HG03159 (cell line): Measurements from ENCODE around the gene PEDS1.
"Not testable (repeated sequence)": the region's sequence is repeated elsewhere in the genome, so short reads cannot be mapped to it uniquely, and the experiment has no call there.

ENCODE experiments used
- ATAC-seq: cut with Tn5 transposase; IDR thresholded peaks from one replicate; pipeline ENCODE4 v1.9.1; 2021; ENCODE audit warnings: mild to moderate bottlenecking, moderate library complexity; ENCODE audit not compliant: unreplicated experiment

The PEDS1 gene

DNA sequence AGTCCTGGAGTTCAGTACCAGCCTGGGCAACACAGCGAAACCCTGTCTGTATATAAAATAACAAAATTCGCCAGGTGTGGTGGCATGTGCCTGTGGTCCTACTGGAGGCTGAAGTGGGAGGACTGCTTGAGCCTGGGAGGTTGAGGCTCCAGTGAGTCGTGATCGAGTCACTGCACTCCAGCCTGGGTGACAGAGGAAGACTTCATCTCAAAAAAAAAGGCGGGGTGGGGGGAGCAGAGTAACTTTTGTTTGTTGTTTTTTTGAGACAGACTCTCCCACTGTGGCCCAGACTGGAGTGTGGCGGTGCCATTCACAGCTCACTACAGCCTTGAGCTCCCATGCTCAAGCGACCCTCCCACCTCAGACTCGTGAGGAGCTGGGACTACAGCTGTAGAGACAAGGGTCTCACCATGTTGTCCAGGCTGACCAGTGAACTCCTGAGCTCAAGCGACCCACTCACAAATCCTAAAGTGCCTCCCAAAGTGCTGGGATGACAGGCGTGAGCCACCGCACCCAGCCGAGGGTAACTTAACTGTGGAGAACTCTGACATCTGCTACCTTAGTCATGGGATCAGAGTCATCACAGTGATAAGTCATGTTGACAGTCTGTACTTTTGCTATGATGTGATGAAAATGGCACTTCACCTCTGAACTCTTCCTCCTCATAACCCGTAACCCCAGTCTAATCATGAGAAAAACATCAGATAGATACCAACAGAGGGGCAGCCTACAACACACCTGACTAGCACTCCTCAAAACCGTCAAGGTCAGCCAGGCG lies 16.5 kb downstream of the PEDS1 start:
- no peak for ATAC-seq

DNA sequence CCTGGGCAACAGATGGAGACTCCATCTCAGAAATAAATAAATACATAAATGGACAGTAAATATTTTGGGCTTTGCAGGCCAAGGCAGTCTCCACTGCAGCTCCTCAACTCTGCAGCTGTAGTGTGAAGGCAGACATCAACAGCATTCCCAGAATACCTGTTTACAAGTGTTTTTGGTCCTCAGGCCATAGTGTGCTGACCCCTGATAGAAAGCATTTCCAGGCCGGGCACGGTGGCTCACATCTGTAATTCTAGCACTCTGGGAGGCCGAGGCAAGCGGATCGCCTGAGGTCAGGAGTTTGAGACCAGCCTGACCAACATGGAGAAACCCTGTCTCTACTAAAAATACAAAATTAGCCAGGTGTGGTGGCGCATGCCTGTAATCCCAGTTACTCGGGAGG lies 18.4 kb downstream of the PEDS1 start:
- not testable (repeated sequence) for ATAC-seq

DNA sequence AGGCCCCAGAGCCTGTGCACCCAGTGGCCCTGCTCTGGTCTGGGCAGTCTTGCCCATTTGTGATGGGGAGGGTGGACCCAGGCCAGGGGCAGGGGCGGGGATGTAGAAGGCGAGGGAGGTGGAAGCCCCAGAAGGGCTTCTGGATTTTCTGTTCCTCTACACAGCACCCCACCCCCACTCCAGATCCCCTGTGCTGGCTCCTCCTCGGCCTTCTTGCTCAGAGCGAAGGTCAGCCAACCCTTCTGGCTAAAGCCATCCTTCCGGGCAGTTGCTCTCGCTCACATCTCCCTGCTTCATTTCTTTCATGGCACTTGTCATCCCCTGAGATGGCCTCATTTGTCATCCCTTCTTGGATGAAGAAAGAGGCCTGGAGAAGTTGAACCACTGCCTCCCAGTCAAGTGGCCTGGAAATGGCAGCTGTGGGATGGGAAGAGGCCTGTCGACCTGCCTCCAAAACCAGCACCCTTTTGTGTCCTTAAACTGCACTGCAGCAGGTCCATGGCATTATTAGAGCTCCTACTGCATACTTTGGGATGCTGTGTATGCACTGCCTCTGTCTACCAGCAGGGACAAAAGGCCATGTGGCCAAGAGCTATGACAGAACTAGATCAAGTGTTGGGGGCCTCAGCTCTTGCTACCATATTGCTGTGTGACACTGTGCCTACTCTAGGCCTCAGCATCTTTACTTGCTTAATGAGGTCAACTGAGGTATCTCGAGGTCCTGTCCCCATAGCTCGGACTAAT lies 19.9 kb downstream of the PEDS1 start:
- ATAC-seq: no peak

DNA sequence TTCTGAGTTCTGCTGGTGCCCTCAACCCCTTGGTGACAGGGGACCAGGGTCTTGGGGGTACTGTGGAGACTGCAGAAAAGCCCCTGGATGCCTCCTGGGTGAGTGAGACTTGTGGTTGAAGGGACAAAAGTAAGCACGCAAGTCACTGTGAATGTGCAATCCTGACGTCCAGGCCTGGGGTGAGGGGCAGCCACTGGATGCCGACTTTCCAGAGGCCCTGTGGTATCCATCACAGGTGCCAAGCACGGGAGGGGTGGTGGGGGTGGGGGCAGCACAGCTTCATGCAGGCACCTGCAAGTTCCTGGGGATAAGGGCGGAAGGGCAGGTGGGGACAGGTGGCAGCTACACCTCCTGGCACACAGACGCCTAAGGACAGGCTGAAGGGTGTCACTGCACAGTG lies 20.5 kb downstream of the PEDS1 start:
- no peak for ATAC-seq

DNA sequence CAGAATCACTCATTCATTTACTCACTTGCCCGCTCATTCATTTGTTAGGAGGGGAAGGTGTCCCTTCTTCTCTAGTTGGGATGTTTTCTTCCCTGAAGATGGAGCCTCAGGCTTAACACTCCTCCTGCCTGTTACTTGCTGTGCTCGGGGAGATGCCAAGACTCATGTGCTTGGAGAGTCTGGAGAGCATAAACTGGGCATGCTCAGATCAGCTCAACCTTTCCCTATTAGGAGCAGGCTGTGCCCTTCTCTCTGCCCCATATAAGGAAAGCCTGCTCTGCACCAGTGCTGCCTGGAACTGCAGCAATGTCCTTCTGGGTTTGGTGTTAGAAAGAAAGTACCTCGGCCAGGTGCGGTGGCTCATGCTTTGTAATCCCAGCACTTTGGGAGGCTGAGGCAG lies 22.5 kb downstream of the PEDS1 start:
- ATAC-seq: no peak

DNA sequence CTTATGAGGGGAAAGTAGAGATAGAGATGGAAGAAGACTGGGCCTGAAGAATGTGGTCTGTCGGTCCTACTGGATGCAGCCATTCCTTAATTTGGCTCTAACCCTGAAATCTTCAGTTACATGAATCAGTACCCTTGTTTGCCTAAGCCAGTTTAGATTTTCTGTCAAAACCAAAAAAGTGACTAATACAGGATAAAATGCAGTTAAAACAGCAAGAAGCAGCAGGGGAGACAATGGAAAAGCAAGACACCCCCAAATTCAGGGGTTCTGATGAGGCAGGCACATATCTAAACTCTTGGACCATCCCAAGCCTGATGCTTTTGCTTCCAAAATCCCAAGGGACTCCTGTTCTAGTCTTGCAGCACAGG lies 23.2 kb downstream of the PEDS1 start:
- ATAC-seq: no peak

DNA sequence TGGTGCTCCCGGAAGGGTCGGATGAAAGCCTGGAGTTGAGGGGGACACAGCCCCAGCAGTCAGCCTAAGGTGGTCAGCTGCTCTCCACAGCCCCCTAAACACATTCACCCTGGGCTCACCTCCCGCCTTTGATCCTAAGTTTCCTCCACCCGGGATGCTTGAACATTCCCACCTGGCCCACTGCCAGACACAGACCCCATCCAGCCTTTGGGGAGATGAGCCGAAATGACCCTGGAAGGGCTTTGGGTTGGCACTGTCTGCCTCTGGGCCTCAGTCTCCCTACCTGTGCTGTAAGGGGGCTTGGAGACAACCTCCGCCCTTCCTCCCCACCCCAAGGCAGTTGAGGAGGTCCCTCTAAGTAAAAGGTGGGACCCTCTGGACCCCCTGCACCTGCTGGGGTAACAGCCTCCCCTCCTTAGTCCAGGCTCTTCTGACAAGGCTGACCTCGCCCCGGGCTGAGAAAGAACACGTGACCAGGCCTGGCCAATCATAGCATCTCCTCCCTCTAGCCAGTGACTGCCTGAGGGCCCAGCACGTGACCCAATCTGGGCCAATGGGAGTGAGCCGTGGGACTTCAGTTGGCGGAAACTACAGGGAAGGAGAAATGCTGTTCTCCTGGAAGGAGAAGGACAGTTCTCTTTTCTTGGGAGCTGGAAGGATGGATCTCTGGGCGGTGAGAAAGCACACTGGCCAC lies 23.7 kb downstream of the PEDS1 start:
- no peak for ATAC-seq

DNA sequence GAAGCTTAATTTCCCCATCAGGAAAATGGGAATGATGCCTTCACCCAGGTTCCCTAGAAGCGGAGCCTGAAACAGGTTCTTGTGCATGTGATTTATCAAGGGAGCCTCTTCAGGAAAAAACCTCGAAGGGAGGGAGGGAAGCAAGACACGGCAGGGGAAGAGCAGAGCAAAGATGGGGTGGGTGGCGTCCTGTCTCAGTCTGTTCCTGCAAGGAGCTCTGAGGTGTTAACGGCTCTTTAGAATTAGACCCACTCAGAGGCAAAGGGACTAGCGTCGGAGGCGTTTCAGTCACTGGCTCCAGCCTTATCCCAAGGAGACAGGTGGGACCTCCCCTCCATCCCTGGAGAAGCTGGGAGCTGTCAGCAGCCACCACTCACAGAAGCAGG lies 25.0 kb downstream of the PEDS1 start:
- ATAC-seq: no peak

DNA sequence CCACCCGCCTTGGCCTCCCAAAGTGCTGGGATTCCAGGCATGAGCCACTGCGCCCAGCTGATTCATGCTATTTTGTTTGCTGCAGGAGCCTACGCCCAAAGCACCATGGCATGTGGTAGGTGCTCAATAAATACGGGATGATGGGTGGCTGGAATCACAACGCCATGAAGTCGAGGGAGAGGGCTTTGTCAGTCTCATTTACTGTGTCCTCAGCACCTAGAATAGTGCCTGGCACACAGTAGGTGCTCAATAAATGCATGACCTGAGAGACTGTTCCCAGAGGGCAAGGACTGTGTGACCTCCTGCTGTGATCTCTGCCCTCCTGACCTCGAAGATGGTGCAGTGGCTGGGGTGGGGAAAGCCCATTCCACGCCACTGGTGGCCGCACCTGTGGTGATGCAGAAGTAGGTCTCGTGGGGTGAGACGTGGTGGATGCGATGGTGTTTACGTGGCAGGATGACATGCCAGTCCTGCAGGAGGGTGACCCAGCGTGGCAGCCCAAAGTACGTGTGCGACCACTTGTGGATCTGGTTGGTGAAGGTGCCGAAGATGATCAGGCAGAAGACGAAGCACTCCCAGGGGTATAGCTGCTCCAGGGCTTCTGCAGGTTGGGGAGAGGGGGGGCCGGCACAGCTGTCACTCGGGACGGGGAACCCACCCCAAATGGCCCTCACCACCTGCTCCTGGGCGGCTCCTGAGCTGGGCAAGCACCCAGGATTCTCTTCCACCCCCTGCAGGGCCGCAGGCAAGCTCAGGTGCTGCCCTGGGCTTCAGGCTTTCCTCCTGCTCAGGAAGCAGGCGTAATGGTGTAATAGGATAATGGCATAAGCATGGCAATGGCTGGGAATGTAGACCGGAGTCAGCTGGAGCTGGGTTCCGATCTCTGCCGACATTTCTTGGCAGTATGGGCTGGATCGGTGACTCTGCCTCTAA lies 25.7 kb downstream of the PEDS1 start:
- ATAC-seq: no peak

DNA sequence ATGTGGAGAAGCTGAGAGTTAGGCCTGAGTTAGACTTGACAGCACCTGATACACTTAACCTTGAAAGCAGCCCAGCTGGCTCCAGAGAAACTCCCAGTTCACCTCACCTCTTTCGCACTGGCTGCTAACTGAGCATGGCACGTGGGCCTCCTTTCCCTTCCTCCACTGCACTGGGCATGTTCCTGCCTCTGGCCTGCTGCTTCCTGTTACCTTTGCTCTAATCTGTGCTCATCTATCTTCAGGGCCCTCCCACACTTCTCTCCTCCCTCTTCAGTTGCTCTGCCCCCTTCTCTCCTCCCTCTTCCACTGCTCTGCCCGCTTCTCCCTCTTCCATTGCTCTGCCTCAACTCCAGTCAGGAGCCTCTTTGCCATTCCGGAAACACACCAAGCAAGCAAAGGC lies 26.9 kb downstream of the PEDS1 start:
- no peak for ATAC-seq

DNA sequence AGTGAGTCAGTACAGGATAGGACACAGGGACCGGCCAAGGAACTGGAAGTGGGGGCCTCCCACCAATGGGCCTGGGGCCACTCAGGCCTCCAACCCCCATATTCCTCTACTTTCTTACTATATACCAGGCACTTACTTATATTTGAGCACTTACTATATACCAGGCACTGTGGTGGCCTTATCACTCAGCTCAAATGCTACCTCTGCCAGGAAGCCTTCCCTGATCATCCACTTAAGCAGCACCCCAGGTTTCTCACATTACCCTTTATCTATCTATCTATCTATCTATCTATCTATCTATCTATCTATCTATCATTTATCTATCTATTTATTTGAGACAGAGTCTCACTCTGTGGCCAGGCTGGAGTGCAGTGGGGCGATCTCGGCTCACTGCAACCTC lies 28.2 kb downstream of the PEDS1 start:
- ATAC-seq: no peak

DNA sequence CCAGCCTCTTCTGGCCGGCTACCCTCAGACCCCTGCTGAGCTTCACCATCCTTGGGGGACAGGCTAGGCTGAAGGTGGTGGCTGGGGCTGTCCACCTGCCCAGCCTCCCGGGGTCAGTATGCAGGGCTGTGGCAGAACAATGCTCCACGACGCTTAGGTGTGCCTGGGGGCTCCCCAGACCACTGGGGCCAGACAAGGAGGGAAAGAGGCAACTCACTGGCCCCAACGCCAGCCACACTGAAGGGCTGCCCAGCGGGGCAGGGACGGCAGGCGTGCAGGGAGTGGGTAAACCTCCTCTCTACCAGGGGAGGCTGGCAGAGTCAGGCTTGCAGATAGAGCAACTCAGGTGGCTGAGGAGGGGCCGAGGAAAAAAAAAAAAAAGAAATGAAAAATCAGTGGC lies 29.0 kb downstream of the PEDS1 start:
- ATAC-seq: no peak

DNA sequence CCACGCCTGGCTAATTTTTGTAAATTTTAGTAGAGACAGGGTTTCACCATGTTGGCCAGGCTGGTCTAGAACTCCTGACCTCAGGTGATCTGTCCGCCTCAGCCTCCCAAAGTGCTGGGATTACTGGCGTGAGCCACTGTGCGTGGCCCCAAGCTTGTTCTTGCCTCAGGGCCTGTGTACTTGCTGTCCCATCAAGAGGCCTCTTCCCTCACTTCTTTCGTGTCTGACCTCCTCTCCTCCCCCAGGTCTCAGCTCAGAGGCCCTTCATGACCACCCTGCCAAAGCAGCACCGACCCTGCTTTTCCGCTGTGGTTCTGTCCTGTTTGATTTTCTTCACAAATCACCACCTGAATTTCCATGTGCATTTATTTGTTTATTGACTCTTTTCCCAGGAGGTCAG lies 30.1 kb downstream of the PEDS1 start:
- ATAC-seq: no peak

DNA sequence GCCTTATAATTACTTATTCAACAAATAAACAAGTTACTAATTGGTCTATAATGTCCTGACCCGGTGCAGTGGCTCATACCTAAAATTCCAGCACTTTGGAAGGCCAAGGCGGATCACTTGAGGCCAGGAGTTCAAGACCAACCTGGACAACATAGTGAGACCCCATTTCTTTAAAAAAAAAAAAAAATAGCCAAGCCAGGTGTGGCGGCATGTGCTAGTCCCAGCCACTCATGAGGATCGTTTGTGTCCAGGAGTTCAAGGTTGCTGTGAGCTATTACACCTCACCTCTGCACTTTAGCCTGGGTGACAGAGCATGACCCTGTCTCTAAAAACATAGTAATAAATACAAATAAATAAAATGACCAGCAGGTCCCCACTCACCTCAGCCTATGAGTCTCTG lies 30.8 kb downstream of the PEDS1 start:
- no peak for ATAC-seq

DNA sequence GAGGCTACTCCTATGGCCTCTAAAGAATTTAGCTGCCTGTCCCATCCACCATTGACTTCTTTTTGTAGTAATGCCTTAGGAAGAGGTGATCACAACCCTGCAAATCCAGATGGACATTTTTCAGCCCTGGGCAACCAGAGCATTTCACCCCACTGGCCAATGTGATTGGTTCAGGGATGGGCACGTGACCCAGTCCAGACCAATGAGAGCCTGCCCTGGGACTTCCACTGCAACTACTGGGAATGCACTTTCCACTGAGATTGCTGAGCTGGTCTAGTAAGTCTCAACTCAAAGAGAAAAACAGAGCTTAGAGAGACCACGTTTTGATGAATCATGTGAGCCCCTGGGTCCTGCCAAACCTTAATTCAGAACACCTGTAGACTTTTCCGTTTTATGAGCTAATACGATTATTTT lies 31.7 kb downstream of the PEDS1 start:
- ATAC-seq: no peak

DNA sequence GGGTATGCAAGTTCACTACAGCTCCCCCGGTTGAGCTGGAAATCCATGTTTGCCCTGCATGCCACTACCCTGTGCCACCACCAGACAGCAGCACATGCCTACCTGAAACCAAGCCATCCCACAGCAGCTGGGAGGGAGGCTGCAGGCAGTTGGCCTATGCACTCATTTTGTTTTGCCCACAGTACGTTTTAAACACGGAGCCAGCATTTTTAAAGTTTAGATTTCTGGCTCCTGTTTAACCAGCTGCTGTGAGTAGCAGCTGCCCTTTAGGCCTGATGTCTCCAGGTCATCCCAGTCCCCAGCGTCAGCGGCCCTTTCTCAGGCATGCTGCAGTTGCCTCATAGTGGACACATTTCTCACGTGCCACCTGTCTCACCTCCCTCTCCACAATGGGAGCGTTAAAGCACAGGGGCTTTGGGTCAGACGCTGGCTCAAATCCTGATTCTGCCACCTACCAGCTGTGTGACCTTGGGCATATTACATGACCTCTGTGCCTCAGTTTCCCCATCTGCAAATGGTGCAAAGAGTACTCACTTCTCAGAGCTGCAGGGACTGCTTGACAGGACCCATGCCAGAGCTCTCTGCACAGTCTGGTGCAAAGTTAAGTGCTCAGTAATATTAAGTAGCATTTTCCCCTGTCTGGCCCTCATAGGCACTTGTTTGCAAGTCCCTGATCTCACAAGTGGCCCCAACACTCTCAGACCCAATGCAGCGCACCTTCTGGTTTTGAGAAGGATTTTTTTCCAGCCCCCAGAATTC lies 32.4 kb downstream of the PEDS1 start:
- ATAC-seq: peak; percentile 50

DNA sequence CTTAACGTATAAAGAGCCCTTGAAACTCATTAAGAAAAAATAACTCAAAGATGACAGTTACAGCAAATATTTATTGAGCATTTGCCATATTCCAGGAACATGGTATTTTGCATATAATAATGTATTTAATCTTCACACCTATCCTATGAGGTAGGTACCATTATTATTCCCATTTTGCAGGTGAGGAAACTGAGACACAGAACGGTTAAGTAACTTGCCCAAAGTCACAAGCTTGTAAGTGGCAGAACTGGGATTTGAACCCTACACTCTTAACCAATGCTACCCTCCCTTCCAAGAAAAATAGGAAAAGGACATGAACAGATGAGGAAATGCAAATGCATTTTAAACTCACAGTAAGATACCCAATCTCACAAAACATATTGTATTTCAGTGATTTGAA lies 35.3 kb downstream of the PEDS1 start:
- ATAC-seq: no peak

DNA sequence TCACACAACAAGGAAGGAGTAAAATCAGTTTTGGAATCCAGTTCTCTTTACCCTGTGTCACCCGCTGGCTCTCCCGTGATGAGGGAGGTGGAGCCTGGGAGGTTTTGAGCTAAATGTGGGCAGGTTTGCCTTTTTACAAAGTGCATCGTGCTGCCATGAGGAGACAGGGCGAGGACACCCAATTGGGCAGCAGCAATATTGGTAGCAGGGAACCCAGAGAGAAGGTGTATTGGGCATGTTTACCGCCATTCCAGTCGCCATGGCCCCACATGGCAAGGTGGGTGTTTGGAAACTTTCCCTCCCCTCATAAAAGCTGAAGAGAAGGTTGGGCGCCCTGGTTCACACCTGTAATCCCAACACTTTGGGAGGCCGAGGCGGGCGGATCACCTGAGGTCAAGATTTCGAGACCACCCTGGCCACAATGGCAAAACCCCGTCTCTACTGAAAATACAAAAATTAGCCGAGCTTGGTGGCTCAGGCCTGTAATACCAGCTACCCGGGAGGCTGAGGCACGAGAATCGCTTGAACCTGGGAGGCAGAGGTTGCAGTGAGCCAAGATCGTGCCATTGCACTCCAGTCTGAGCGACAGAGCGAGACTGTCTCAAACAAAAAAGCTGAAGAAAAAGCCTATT lies 37.0 kb downstream of the PEDS1 start:
- no peak for ATAC-seq

DNA sequence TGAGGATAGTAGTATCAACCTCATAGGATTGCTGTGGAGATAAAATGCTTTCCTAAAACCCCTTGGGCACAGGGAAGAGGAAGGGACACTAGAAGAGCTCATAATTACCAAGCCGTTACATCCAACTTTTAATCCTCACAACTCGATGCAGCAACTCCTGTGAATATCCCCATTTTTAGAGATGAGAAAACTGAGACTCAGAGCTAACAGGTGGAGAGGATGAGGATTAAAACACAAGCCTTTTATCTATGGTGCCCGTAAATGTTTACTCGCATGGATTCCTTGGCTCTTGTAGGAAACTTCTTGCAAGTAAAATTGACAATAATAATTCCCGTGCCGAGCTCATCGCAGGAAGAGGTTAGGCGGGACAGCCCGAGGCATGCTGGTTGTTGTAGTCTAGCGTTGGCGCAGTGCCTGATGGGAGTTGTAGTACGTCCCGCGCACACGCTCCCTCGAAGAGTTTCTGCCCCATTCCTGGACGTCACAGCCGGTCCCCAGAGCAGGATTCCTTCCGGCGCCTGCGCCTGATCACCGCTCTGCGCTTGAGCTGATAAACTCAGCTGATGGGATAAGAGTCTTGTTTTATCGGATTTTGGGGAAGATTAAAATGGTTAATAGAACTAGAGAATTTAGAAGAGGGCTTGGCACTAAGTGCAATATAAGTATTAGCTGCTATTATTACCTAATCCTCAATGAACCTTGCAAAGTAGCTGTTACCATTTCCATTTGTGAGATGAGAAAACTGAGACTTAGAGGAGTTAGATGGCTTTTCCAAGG lies 37.7 kb downstream of the PEDS1 start:
- peak; percentile 77 for ATAC-seq
